ENCODE measurements around the gene PWWP2B. TPM values are rescaled to one million over a fixed set of nuclear protein-coding genes. Genes with fewer than 3 reads are reported as not detected.

Gene PWWP2B
- total and polyA plus RNA-seq, 9 of the 15 experiments (the other 6 are each of a cell fraction or from before 2014, with no cell fraction given) = 0.07 to 9.2 (median 1.6) TPM; not detected in 1

GRCh38 chr10:132443605-132443982 is 46.6 kb downstream of the PWWP2B start (continued):
- TF ChIP-seq, protein P1, sequence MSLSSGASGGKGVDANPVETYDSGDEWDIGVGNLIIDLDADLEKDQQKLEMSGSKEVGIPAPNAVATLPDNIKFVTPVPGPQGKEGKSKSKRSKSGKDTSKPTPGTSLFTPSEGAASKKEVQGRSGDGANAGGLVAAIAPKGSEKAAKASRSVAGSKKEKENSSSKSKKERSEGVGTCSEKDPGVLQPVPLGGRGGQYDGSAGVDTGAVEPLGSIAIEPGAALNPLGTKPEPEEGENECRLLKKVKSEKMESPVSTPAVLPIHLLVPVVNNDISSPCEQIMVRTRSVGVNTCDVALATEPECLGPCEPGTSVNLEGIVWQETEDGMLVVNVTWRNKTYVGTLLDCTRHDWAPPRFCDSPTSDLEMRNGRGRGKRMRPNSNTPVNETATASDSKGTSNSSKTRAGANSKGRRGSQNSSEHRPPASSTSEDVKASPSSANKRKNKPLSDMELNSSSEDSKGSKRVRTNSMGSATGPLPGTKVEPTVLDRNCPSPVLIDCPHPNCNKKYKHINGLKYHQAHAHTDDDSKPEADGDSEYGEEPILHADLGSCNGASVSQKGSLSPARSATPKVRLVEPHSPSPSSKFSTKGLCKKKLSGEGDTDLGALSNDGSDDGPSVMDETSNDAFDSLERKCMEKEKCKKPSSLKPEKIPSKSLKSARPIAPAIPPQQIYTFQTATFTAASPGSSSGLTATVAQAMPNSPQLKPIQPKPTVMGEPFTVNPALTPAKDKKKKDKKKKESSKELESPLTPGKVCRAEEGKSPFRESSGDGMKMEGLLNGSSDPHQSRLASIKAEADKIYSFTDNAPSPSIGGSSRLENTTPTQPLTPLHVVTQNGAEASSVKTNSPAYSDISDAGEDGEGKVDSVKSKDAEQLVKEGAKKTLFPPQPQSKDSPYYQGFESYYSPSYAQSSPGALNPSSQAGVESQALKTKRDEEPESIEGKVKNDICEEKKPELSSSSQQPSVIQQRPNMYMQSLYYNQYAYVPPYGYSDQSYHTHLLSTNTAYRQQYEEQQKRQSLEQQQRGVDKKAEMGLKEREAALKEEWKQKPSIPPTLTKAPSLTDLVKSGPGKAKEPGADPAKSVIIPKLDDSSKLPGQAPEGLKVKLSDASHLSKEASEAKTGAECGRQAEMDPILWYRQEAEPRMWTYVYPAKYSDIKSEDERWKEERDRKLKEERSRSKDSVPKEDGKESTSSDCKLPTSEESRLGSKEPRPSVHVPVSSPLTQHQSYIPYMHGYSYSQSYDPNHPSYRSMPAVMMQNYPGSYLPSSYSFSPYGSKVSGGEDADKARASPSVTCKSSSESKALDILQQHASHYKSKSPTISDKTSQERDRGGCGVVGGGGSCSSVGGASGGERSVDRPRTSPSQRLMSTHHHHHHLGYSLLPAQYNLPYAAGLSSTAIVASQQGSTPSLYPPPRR (CRISPR knock-in tag; IDR thresholded peaks at IDR 0.05; ENCODE audit: borderline replicate concordance) = no peak
- TF ChIP-seq ATF1 (CRISPR knock-in tag; IDR thresholded peaks at IDR 0.05) (no peak), ATF1 (tag; IDR thresholded peaks at IDR 0.05) (no peak), ZBTB7A (IDR thresholded peaks at IDR 0.05; ENCODE audit: borderline replicate concordance, control insufficient read depth, low read depth, low read length) (peak; percentile 67; the same call in 1 of the 2 replicates), JUND (IDR thresholded peaks at IDR 0.05; ENCODE audit: borderline replicate concordance, low read depth, low read length) (peak; percentile 31; the same call in 1 of the 2 replicates), JUND (tag; IDR thresholded peaks at IDR 0.05; ENCODE audit: borderline replicate concordance, low read depth, low read length) (no peak), NFRKB (IDR thresholded peaks at IDR 0.05; ENCODE audit: low read depth) (no peak), MAFF (IDR thresholded peaks at IDR 0.05; ENCODE audit: low read length) (0 out of 2 replicates have a peak, but pooled peaks have one; percentile 16), SIN3B (IDR thresholded peaks at IDR 0.05; ENCODE audit: low read depth) (no peak), CREM (IDR thresholded peaks at IDR 0.05; ENCODE audit: low read depth) (0 out of 2 replicates have a peak, but pooled peaks have one; percentile 9), TAF9B (IDR thresholded peaks at IDR 0.05; ENCODE audit: partially characterized antibody) (peak; percentile 13)
- TF ChIP-seq, protein P2, sequence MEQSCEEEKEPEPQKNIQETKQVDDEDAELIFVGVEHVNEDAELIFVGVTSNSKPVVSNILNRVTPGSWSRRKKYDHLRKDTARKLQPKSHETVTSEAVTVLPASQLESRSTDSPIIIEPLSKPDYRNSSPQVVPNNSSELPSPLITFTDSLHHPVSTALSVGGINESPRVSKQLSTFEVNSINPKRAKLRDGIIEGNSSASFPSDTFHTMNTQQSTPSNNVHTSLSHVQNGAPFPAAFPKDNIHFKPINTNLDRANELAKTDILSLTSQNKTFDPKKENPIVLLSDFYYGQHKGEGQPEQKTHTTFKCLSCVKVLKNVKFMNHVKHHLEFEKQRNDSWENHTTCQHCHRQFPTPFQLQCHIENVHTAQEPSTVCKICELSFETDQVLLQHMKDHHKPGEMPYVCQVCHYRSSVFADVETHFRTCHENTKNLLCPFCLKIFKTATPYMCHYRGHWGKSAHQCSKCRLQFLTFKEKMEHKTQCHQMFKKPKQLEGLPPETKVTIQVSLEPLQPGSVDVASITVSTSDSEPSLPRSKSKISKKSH (CRISPR knock-in tag; IDR thresholded peaks at IDR 0.05) = no peak

Measured in K562 (cell line).